Spinal cord (tissue), 10 donors: ENCODE data around the gene MIX23. TPM values are rescaled to one million over a fixed set of nuclear protein-coding genes. Genes with fewer than 3 reads are reported as not detected.

Source experiments
- DNase-seq, 6 donors: peaks; one replicate each; pipeline versions ENCODE4 v3.0.0 to v3.0.0-alpha.2; 2013 to 2015; ENCODE audit warnings: low spot score in 6 of 6, low read depth in 4 of 6
- H3K27ac ChIP-seq: one replicate; pipeline ENCODE4 v1.5.1; 2013; ENCODE audit warnings: low read depth, low read length, control low read depth
- H3K27me3 ChIP-seq: one replicate; pipeline ENCODE4 v1.6.1; 2013; ENCODE audit warnings: low read length; ENCODE audit not compliant: control insufficient read depth, insufficient read depth
- H3K36me3 ChIP-seq: one replicate; pipeline ENCODE4 v1.6.1; 2013; ENCODE audit warnings: low read length; ENCODE audit not compliant: control insufficient read depth, insufficient read depth
- H3K4me1 ChIP-seq: one replicate; pipeline ENCODE4 v1.6.1; 2013; ENCODE audit warnings: low read length; ENCODE audit not compliant: control insufficient read depth, insufficient read depth
- H3K4me3 ChIP-seq: one replicate; pipeline ENCODE4 v1.5.1; 2013; ENCODE audit warnings: low read depth, low read length, control low read depth
- H3K9me3 ChIP-seq: one replicate; pipeline ENCODE4 v1.6.1; 2013; ENCODE audit warnings: low read length; ENCODE audit not compliant: control insufficient read depth, insufficient read depth
- WGBS: methylation state at CpG from one replicate; pipeline ENCODE4 v1.1.5; 2013; ENCODE audit warnings: missing lambda C conversion rate; ENCODE audit not compliant: insufficient coverage; 5-methylcytosine and 5-hydroxymethylcytosine counted together
- polyA plus RNA-seq, 2 donors: library from polyadenylated mRNA; unstranded; fragments of 120-200 nt; gene quantifications; one replicate each; pipeline ENCODE4 v1.2.1, GENCODE V29; 2013; ENCODE audit not compliant: insufficient read length in 2 of 2
- total RNA-seq, 2 donors: library from RNA; depleted of rRNA in 1 of 2; stranded (reverse); fragments of 120-200 nt in 1 of 2; fragments of >200 nt in 1 of 2; gene quantifications; one replicate each; pipeline versions ENCODE4 v1.2.3 to v1.2.4, GENCODE V29; 2013 to 2014
- donor health status: healthy.

The MIX23 gene
- total and polyA plus RNA-seq, 4 donors: 19.3 to 35.4 (median 28.5) TPM

- H3K4me1 ChIP-seq: no peaks in the 10 kb centered on the region
- H3K27me3 ChIP-seq: no peaks in the 10 kb centered on the region
- no peaks in the 10 kb centered on the region for H3K9me3 ChIP-seq
- H3K36me3 ChIP-seq: no peaks in the 10 kb centered on the region
- H3K4me3 ChIP-seq: no peak overlapping the region
- H3K27ac ChIP-seq: no peak overlapping the region
- DNase-seq: no peak
- 86% methylated on average over 8 of the region's 8 CpGs for WGBS
Measured at GRCh38 chr3:122332551-122332950, 50.5 kb downstream of the MIX23 start.

GRCh38 chr3:122331886-122332285 lies 51.1 kb downstream of the MIX23 start:
- DNase-seq: no peak
- Histone ChIP-seq H3K4me3 (no peak overlapping the region), H3K27ac (no peak overlapping the region), H3K9me3 (no peaks in the 10 kb centered on the region), H3K4me1 (no peaks in the 10 kb centered on the region), H3K36me3 (no peaks in the 10 kb centered on the region), H3K27me3 (no peaks in the 10 kb centered on the region)
- 64% methylated on average over 4 of the region's 4 CpGs for WGBS

DNA sequence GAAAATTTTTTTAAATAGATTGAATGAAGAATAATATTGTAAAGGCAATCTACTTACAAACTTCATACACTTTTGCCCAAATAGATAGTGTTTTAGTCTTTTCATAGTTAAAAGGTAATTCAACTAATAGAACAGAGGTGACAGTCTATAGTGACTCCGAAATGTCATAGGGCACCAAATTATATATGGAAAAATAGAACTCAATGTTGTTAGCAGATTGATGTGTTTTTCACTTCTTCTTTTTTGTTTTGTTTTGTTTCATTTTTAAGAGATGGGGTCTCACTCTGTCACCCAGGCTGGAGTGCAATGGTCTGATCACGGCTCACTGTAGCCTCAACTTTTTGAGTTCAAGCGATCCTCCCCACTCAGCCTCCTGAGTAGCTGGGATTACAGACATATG lies 57.3 kb downstream of the MIX23 start:
- H3K27ac ChIP-seq: no peak overlapping the region
- 100% methylated on average over 1 of the region's 3 CpGs for WGBS
- DNase-seq: no peak

GRCh38 chr3:122324871-122325323 lies 58.1 kb downstream of the MIX23 start, which contains the start of gene CSTA:
Gene CSTA, plus strand, starts transcription at chr3:122325248. Its CDS starts 45 bp downstream, at chr3:122325293.
- Histone ChIP-seq H3K36me3 (no peaks in the 10 kb centered on the region), H3K9me3 (no peaks in the 10 kb centered on the region), H3K4me3 (no peak within 1 kb of the TSS), H3K4me1 (no peaks in the 10 kb centered on the region), H3K27ac (no peak within 1 kb of the TSS), H3K27me3 (no peaks in the 10 kb centered on the region)
- 94% methylated on average over 2 of the region's 6 CpGs for WGBS
- DNase-seq: no peak

More for the DNA sequence above, 57.3 kb downstream of the MIX23 start:
- Histone ChIP-seq H3K4me1 (no peaks in the 10 kb centered on the region), H3K27me3 (no peaks in the 10 kb centered on the region), H3K9me3 (no peaks in the 10 kb centered on the region), H3K36me3 (no peaks in the 10 kb centered on the region), H3K4me3 (no peak overlapping the region)

DNA sequence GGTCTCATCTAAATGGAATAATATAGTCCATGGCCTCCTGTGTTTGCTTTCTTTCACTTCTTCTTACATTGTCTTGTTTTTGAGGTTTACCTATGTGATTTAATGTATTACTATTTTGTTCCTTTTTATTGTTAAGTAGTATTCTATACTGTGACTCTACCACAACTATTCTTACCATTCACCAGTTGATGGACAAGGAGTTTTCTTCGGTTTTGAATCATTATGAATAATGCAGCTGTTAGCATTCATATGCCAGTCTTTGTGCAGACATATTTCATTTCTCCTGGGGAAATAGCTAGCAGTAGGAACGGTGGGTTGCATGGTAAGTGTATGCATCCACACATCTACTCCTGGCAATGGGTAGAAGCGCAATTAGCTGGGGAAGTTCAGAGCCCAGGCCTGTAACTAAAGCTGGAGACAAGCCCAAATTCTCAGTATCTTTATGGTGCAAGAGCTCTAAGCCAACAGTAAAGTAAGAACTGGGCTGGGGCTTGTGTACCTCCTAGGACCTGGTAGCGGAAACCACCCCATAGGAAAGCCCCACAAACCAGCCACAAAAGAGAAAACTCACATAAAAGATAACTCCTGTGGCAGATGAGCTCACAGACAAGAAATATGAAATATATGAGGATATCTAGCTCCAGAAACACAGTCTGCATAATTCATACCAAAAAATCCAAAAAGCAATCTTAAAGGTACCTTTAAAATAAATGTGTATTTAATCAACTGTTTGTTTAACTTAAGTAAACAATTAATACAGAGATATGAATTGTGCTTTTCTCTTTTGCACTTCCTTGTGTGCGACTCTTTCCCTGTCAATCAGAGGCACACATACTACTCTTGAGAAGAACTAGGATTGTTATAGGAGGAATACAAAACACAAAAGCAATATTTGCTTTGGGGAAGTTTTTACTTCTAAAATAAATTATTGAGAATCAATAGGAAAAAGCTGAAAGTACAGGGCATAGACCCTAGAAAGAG lies 60.6 kb downstream of the MIX23 start:
- no peaks in the 10 kb centered on the region for H3K36me3 ChIP-seq
- H3K27ac ChIP-seq: no peak overlapping the region
- no peak overlapping the region for H3K4me3 ChIP-seq
- DNase-seq: no peak
- H3K9me3 ChIP-seq: no peaks in the 10 kb centered on the region
- no peaks in the 10 kb centered on the region for H3K27me3 ChIP-seq
- H3K4me1 ChIP-seq: no peaks in the 10 kb centered on the region
- no CpG with 5 or more reads among the region's 5 CpGs for WGBS

DNA sequence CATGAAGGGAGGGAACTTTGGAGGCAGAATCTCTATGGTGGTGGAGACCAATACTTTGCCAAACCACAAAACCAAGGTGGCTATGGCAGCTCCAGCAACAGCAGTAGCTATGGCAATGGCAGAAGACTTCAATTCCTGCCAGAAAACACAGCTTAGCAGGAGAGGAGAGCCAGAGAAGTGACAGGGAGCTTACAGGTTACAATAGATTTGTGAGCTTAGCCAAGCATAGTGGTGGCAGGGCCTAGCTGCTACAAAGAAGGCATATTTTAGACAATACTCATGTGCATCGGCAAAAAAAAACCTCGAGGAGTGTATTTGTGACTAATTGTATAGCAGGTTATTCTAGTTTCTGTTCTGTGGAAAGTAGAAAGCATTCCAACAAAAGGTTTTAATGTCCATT lies 64.4 kb downstream of the MIX23 start:
- no peaks in the 10 kb centered on the region for H3K27me3 ChIP-seq
- H3K4me1 ChIP-seq: no peaks in the 10 kb centered on the region
- no peak for DNase-seq
- no peak overlapping the region for H3K4me3 ChIP-seq
- no CpG with 5 or more reads among the region's 2 CpGs for WGBS
- H3K27ac ChIP-seq: no peak overlapping the region
- no peaks in the 10 kb centered on the region for H3K36me3 ChIP-seq
- H3K9me3 ChIP-seq: no peaks in the 10 kb centered on the region

- Histone ChIP-seq H3K4me1 (no peaks in the 10 kb centered on the region), H3K36me3 (no peaks in the 10 kb centered on the region), H3K4me3 (no peak overlapping the region), H3K27me3 (no peaks in the 10 kb centered on the region), H3K9me3 (no peaks in the 10 kb centered on the region), H3K27ac (no peak overlapping the region)
- DNase-seq: no peak
- WGBS: 85% methylated on average over 4 of the region's 5 CpGs
Measured at GRCh38 chr3:122316368-122316767, 66.7 kb downstream of the MIX23 start.

GRCh38 chr3:122315619-122316018 lies 67.4 kb downstream of the MIX23 start:
- DNase-seq: no peak
- no peaks in the 10 kb centered on the region for H3K9me3 ChIP-seq
- no peaks in the 10 kb centered on the region for H3K27me3 ChIP-seq
- H3K4me1 ChIP-seq: no peaks in the 10 kb centered on the region
- no peak overlapping the region for H3K4me3 ChIP-seq
- H3K36me3 ChIP-seq: no peaks in the 10 kb centered on the region
- no peak overlapping the region for H3K27ac ChIP-seq
- 44% methylated on average over 4 of the region's 4 CpGs for WGBS

- no peak for DNase-seq
- H3K9me3 ChIP-seq: no peaks in the 10 kb centered on the region
- no peaks in the 10 kb centered on the region for H3K27me3 ChIP-seq
- no peak overlapping the region for H3K4me3 ChIP-seq
- H3K36me3 ChIP-seq: no peaks in the 10 kb centered on the region
- no peaks in the 10 kb centered on the region for H3K4me1 ChIP-seq
- WGBS: no CpG with 5 or more reads among the region's 2 CpGs
- no peak overlapping the region for H3K27ac ChIP-seq
Measured at GRCh38 chr3:122314228-122314876, 68.7 kb downstream of the MIX23 start.
